Measurements from ENCODE around the gene NUDT3. TPM values are rescaled to one million over a fixed set of nuclear protein-coding genes. Genes with fewer than 3 reads are reported as not detected.

The NUDT3 gene
- total RNA-seq, 4 donors from 2014 or later = 32.2 to 66.3 (median 46.9) TPM

DNA sequence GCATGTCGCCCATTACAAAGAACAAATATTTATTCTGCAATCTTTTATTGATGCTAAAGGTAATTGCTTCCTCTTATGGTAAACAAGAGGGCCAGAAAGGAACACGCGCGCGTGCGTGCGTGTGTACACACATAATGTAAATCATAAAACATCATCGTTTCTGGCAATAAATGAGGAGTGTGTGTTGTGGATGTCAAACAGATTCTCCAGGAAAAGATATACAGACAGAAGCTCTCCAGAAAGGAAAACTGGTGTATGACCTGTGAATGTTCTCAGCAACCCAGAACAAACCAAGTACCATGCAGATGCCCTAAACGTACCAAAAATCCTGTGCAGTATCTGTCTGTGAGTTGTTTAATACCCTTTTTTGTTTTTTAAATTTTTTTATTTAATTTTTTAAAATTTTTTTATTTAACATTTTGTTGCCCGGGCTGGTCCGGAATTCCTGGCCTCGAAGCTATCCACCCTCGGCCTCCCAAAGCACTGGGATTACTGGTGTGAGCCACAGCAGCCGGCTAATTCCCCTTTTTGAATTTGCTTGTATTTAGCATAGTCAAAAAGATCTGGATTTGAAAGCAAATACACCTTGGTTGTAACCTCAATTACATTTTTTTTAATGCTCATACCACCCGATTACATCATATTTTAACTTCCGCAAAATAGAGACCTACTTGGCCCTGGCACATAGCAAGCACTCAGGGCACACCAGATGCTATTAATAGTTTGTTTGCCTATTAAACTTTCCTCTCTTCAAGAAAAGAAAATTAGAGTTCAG lies 909 bp upstream of the NUDT3 start:
- Histone ChIP-seq H3K36me3 (no peaks in the 10 kb centered on the region), H3K27ac (peak overlapping the region; percentile 0 to 97 (median 96)), H3K9me3 (peaks cover 0 to 4% (median 0%) of the 10 kb centered on the region in 3 donors), H3K4me1 (peaks cover 0 to 51% (median 7%) of the 10 kb centered on the region in 3 donors), H3K27me3 (no peaks in the 10 kb centered on the region), H3K4me3 (peak overlapping the region; percentile 79 to 98)
- TF ChIP-seq POLR2A (IDR thresholded peaks at IDR 0.05) = no peak
- no peak for TF ChIP-seq EP300 (IDR thresholded peaks at IDR 0.05)
- no peak for TF ChIP-seq POLR2AphosphoS5 (IDR thresholded peaks at IDR 0.05)
- TF ChIP-seq, protein P1, sequence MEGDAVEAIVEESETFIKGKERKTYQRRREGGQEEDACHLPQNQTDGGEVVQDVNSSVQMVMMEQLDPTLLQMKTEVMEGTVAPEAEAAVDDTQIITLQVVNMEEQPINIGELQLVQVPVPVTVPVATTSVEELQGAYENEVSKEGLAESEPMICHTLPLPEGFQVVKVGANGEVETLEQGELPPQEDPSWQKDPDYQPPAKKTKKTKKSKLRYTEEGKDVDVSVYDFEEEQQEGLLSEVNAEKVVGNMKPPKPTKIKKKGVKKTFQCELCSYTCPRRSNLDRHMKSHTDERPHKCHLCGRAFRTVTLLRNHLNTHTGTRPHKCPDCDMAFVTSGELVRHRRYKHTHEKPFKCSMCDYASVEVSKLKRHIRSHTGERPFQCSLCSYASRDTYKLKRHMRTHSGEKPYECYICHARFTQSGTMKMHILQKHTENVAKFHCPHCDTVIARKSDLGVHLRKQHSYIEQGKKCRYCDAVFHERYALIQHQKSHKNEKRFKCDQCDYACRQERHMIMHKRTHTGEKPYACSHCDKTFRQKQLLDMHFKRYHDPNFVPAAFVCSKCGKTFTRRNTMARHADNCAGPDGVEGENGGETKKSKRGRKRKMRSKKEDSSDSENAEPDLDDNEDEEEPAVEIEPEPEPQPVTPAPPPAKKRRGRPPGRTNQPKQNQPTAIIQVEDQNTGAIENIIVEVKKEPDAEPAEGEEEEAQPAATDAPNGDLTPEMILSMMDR (IDR thresholded peaks at IDR 0.05) = no peak
- 31 to 42% methylated on average over 11 to 16 of the region's 16 CpGs for whole genome bisulfite sequencing, 2 donors (ENCODE audit: low coverage in 1 of 2)
- no peak for ATAC-seq

DNA sequence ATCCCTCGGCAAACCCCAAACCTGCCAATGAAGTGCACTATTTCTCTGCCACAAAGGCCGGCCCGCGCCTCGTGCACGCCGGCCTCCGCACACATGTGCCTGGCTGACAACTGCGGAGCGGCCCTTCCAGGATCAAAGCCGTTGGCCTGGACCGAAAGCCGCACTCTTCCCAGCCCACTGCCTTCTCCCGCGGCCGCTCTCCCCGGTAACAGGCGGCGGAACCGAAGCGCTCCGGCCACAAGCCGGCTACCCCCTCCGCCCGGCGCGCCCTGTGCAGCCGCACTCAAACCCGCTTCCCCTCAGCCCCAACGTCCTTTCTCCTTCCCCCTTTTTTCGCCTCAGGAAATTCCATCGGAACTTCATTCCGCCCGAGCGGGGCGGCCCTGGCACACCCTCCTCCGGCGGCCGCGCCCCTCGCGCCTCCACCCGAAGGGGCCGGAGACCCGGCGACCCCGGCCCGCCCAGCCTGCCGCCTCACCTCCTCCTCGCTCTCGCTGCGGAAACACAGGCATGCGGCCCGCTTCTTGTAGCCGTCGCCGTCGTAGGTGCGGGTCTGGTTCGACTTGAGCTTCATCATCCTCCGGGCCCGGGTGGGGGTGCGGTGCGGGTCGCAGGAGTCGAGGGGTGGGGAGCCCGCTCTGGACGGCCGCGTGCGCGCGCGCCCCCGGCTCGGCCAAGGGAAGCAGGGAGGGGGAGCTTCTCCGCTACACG lies 528 bp downstream of the NUDT3 start:
- H3K4me1 ChIP-seq = peaks cover 0 to 61% (median 7%) of the 10 kb centered on the region in 3 donors
- H3K27me3 ChIP-seq = no peaks in the 10 kb centered on the region
- peak overlapping the region; percentile 79 to 98 for H3K4me3 ChIP-seq
- no peaks in the 10 kb centered on the region for H3K36me3 ChIP-seq
- TF ChIP-seq EP300 (IDR thresholded peaks at IDR 0.05) (no peak), POLR2AphosphoS5 (IDR thresholded peaks at IDR 0.05) (no peak), POLR2A (IDR thresholded peaks at IDR 0.05) (no peak)
- TF ChIP-seq, protein P1 (IDR thresholded peaks at IDR 0.05) = no peak
- peak overlapping the region; percentile 68 to 97 (median 96) for H3K27ac ChIP-seq
- ATAC-seq = peak; percentile 42
- 0% methylated on average over 15 of the region's 78 CpGs; no CpG with 5 or more reads in 1 of the 2 donors for WGBS, 2 donors (ENCODE audit: low coverage in 1 of 2)
- peaks cover 0 to 4% (median 0%) of the 10 kb centered on the region in 3 donors for H3K9me3 ChIP-seq

DNA sequence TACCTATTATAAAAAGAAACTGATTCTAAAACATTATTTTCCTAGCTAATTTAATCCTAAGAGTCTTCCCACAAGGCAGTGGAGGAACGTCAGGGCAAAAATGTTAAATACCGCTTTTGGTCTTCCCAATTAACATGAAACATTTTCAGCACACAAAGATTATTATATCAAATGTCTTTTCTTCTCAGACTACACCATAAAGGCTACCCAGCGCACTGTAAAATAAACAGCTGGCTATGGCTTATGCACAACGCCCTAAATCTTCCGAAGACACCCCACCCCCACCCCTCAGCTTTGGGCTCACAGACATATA lies 1.0 kb downstream of the NUDT3 start:
- no peaks in the 10 kb centered on the region for H3K36me3 ChIP-seq
- H3K27me3 ChIP-seq = no peaks in the 10 kb centered on the region
- H3K4me1 ChIP-seq = peaks cover 0 to 66% (median 7%) of the 10 kb centered on the region in 3 donors
- H3K9me3 ChIP-seq = peaks cover 0 to under 1% (median 0%) of the 10 kb centered on the region in 3 donors
- 0% methylated on average over 2 to 4 of the region's 5 CpGs for WGBS, 2 donors (ENCODE audit: low coverage in 1 of 2)
- ATAC-seq = no peak
- TF ChIP-seq, protein P1 (IDR thresholded peaks at IDR 0.05) = no peak
- no peak for TF ChIP-seq EP300 (IDR thresholded peaks at IDR 0.05)
- TF ChIP-seq POLR2AphosphoS5 (IDR thresholded peaks at IDR 0.05) = no peak
- H3K27ac ChIP-seq = peak overlapping the region; percentile 68 to 97 (median 96)
- peak overlapping the region; percentile 79 to 98 for H3K4me3 ChIP-seq

DNA sequence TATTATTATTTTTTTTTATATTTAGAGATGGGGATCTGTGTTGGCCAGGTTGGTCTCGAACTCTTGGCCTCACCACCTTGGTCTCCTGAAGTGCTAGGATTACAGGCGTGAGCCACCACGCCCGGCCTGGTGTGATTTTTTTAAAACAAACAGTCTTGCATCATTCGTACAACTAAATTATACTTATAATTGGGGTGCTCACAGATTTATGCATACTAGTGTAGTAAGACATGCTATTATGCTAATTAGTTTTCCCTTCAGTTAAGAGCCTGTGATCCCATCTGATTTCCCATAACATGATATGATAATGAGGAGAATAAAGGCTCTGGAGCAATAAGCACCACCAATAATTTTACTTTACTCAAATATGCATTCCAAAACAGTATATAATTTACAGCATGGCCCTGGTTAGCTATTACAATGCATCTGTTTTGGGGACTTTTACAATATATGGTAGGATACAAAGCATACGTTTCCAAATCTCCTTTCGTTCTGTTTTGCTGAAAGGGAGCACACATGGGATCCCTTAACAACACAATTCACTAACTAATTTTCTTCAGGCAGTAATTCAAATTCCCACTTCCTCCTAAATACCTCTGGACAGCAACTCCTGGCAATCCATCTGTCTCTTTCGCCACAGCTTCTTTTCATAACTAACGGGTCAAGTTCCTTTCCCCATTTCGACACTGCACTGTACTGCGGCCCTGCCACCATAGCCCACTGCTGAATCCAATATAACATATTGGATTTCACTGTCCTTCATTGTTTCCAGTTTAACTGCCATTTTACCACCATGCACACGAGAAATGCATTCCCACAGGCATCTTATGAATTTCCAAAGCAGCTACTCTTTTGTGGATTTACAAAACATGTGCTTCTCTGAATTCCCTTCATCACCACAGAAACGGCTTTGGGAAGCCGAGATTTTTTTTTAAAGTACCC lies 1.7 kb downstream of the NUDT3 start:
- Histone ChIP-seq H3K4me1 (peaks cover 0 to 72% (median 10%) of the 10 kb centered on the region in 3 donors), H3K27me3 (no peaks in the 10 kb centered on the region), H3K27ac (peak overlapping the region; percentile 68 to 97 (median 96)), H3K4me3 (peak overlapping the region; percentile 79 to 98), H3K9me3 (no peaks in the 10 kb centered on the region), H3K36me3 (no peaks in the 10 kb centered on the region)
- WGBS, 2 donors (ENCODE audit: low coverage in 1 of 2) = 21 to 27% methylated on average over 14 of the region's 14 CpGs
- peak; percentile 45 for ATAC-seq
- TF ChIP-seq POLR2A (IDR thresholded peaks at IDR 0.05) (no peak), POLR2AphosphoS5 (IDR thresholded peaks at IDR 0.05) (peak; percentile 29)

DNA sequence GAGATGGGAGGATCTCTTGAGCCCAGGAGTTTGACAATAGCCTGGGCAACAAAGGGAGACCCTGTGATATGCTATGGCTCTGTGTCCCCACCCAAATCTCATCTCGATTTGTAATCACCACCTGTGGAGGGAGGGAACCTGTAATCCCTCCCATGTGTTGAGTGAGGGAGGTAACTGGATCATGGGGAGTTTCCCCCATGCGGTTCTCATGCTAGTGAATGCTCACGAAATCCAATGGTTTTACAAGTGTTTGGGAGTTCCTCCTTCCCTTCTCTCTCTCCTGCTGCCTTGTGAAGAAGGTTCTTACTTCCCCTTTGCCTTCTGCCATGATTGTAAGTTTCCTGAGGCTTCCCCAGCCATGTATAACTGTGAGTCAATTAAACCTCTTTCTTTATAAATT lies 3.4 kb downstream of the NUDT3 start:
- no peak for TF ChIP-seq EP300 (IDR thresholded peaks at IDR 0.05)
- no peak for TF ChIP-seq POLR2AphosphoS5 (IDR thresholded peaks at IDR 0.05)
- TF ChIP-seq POLR2A (IDR thresholded peaks at IDR 0.05) = no peak
- TF ChIP-seq, protein P1 (IDR thresholded peaks at IDR 0.05) = no peak
- Histone ChIP-seq H3K4me3 (no peak overlapping the region), H3K36me3 (no peaks in the 10 kb centered on the region), H3K9me3 (no peaks in the 10 kb centered on the region), H3K27ac (no peak overlapping the region), H3K4me1 (peaks cover 0 to 83% (median 15%) of the 10 kb centered on the region in 3 donors), H3K27me3 (no peaks in the 10 kb centered on the region)
- 60 to 100% methylated on average over 1 to 2 of the region's 3 CpGs for WGBS, 2 donors (ENCODE audit: low coverage in 1 of 2)
- no peak for ATAC-seq

All from gastroesophageal sphincter (tissue), 4 donors.